ENCODE results near the gene MRPL50.

Gene MRPL50

GRCh38 chr9:101375546-101375945, 22.9 kb downstream of the MRPL50 start:
- no peak for DNase-seq (ENCODE audit: low spot score)

- DNase-seq (ENCODE audit: low spot score): no peak
Observed at GRCh38 chr9:101372327-101373118, 25.9 kb downstream of the MRPL50 start.

GRCh38 chr9:101371813-101372212, 26.6 kb downstream of the MRPL50 start:
- no peak for DNase-seq (ENCODE audit: low spot score)

GRCh38 chr9:101369884-101370531, 28.4 kb downstream of the MRPL50 start:
- DNase-seq (ENCODE audit: low spot score): no peak

- DNase-seq (ENCODE audit: low spot score): no peak
Observed at GRCh38 chr9:101369286-101369685, 29.1 kb downstream of the MRPL50 start.

- no peak for DNase-seq (ENCODE audit: low spot score)
Observed at GRCh38 chr9:101367323-101367722, 31.1 kb downstream of the MRPL50 start.

- DNase-seq (ENCODE audit: low spot score): peak; percentile 72
Observed at GRCh38 chr9:101366038-101366756, 32.2 kb downstream of the MRPL50 start.

GRCh38 chr9:101365181-101365580, 33.2 kb downstream of the MRPL50 start:
- DNase-seq (ENCODE audit: low spot score): peak; percentile 5

GRCh38 chr9:101362450-101362849, 36.0 kb downstream of the MRPL50 start:
- DNase-seq (ENCODE audit: low spot score): no peak

- DNase-seq (ENCODE audit: low spot score): no peak
Observed at GRCh38 chr9:101360647-101361046, 37.8 kb downstream of the MRPL50 start.

GRCh38 chr9:101359679-101360078, 38.7 kb downstream of the MRPL50 start:
- no peak for DNase-seq (ENCODE audit: low spot score)

- no peak for DNase-seq (ENCODE audit: low spot score)
Observed at GRCh38 chr9:101356619-101357018, 41.8 kb downstream of the MRPL50 start.

- no peak for DNase-seq (ENCODE audit: low spot score)
Observed at GRCh38 chr9:101354765-101355708, 43.4 kb downstream of the MRPL50 start.

GRCh38 chr9:101354143-101354764, 44.2 kb downstream of the MRPL50 start:
- DNase-seq (ENCODE audit: low spot score): peak; percentile 65

- DNase-seq (ENCODE audit: low spot score): no peak
Observed at GRCh38 chr9:101353683-101354082, 44.7 kb downstream of the MRPL50 start.

- DNase-seq (ENCODE audit: low spot score): no peak
Observed at GRCh38 chr9:101352892-101353463, 45.4 kb downstream of the MRPL50 start.

GRCh38 chr9:101350285-101350684, 48.1 kb downstream of the MRPL50 start:
- no peak for DNase-seq (ENCODE audit: low spot score)

GRCh38 chr9:101342595-101342994, 55.8 kb downstream of the MRPL50 start:
- DNase-seq (ENCODE audit: low spot score): no peak

- no peak for DNase-seq (ENCODE audit: low spot score)
Observed at GRCh38 chr9:101341958-101342357, 56.5 kb downstream of the MRPL50 start.

Data from LoVo (cell line).